ENCODE data around the gene GKN1.

DNA sequence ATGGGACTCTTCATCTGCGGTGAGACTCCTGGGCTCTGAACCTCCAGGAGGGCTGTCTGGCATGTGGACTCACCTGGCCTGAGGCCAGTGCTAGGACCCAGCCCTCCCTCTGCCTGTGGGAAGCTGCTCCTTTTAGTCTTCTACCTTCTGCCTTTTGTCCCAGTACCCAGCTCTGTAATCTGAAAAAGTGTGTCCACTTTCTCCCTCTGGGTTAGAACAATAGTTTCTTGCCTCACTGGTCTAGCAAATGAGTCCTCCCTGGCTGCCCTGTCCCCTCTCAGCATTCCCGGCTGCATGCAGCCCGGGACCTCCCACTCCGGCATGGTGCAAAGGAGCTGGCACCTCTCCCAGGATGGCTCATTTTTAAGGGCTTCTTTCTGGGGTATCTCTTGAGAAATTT lies 47.6 kb upstream of the GKN1 start:
- TF ChIP-seq CTCF (IDR thresholded peaks at IDR 0.05 in 4 of 5, conservative IDR thresholded peaks at IDR 0.05 in 1 of 5) = no peak
- TF ChIP-seq POLR2A (IDR thresholded peaks at IDR 0.05) = no peak
